GM21381 (cell line): ENCODE results near the gene DSCAML1.

Experiments used
- ATAC-seq: cut with Tn5 transposase; IDR thresholded peaks from one replicate; pipeline ENCODE4 v1.9.1; 2021; ENCODE audit warnings: mild to moderate bottlenecking, moderate library complexity; ENCODE audit not compliant: unreplicated experiment

DSCAML1 gene

GRCh38 chr11:117795638-117796455, 1.2 kb downstream of the DSCAML1 start:
- no peak for ATAC-seq

- ATAC-seq, result no peak
These were observed 2.0 kb downstream of the DSCAML1 start for GRCh38 chr11:117794772-117795629.

DNA sequence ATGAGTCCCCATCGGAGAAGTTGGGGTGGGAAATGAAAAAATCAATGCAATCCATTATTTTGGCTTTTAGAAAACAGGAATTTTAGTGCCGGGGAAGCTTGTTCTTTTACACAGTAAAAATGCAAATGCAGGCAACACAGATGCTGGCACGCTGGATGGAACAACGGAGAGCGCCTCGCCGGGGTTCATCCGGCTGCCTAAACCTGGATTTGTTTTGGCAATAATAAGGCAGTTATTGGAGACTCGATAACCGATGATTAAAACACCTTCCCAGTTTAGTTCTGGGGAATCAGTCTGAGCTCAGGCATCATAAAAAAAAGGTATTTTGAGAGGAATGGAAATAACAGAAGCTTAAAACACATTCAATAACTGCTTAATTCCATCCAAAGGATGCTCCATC, 2.9 kb downstream of the DSCAML1 start:
- no peak for ATAC-seq

- no peak for ATAC-seq
These were observed 3.4 kb downstream of the DSCAML1 start for GRCh38 chr11:117793583-117793982.

GRCh38 chr11:117792992-117793391, 4.0 kb downstream of the DSCAML1 start:
- ATAC-seq, result no peak

DNA sequence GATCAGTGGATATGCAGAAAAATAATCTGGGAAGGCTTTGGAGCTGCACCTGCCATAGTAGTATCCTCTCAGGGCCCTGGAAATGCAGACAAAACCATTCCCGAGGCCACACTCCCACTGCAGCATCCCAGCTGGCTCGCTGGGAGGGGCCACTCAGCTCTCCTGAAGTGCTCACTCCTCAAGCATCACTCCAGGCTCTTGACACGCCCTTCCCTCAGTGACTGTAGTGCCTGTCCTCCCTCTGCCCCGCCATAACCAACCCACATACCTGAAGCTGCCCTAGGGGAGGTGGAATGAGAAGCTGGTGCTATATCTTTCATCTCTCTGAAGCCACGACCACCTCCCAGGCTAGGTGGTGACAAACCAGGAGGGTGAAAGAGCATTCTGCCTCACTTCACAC, 4.8 kb downstream of the DSCAML1 start:
- no peak for ATAC-seq

DNA sequence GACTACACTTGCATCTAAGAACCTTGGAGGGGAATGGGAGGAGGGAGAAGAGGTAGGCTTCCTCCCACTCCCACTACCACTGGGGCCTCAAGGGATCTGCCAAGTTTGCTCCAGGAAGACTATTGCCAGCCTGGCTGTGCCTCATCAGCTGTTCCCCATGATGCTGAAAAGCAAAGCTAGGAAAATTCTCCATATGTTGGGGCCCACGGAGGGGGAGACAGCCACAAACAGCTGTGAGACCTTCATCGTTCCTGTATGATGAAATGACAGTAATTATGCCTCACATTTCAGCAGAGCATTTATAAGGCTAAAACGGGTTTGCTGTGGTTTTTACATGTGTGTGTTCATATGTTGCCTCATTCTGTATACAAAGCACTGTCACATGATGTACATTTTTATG, 6.7 kb downstream of the DSCAML1 start:
- no peak for ATAC-seq

DNA sequence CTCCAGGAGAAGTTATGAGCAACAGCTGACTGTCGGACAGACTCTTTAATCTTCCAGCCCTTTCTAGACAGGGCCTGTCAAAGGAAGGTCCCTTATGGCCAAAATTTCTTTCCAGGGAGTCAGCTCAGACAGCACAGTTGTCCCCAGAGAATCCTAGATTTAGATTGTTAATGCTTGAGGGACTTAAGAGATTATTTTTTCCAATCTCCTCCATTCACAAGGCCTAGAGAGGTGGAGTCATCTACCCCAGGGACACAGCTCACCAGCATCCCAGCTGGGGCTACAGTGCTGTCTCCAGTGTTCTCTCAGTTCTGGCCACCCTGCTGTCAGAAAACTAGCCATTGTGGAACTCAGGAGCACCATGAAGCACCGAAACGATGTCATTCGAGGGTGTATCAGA, 7.8 kb downstream of the DSCAML1 start:
- ATAC-seq, result no peak

DNA sequence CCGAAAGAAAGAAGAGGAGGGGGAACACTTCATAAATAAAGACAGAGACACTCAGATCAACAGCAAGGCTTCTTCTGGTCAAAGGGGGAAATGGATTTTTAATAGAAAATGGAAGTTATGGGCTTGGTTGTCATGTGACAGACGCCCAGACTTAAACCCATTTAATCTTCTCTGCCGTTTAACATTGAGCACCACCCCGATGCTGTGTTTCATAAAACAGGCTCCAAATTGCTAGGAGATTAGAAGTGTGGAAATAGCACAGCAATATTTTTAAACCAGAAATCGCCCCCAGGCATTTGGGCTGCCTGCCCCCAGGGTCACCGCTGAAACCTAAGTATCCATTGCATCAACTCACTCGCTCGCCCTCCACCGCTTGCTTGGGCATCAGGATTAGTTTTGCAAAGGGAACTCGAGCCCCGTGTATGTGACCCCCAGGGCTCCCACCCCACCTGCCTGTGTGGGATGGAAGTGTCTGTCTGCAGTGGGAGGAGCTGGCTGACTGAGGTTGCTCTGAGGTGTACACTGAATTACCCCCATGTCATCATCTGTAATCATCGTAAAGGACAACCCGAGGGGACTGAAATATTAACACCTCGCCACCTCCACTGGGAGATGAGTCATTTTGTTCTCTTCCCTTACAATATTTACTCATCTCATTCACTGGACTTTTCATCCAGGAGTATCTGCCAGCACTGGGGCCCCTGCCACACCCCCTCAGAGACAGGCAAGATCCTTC, 10.7 kb downstream of the DSCAML1 start:
- ATAC-seq, result no peak

GRCh38 chr11:117782101-117782500, 14.9 kb downstream of the DSCAML1 start:
- no peak for ATAC-seq

GRCh38 chr11:117781627-117782026, 15.4 kb downstream of the DSCAML1 start:
- no peak for ATAC-seq

- no peak for ATAC-seq
These were observed 16.6 kb downstream of the DSCAML1 start for GRCh38 chr11:117780456-117780855.

DNA sequence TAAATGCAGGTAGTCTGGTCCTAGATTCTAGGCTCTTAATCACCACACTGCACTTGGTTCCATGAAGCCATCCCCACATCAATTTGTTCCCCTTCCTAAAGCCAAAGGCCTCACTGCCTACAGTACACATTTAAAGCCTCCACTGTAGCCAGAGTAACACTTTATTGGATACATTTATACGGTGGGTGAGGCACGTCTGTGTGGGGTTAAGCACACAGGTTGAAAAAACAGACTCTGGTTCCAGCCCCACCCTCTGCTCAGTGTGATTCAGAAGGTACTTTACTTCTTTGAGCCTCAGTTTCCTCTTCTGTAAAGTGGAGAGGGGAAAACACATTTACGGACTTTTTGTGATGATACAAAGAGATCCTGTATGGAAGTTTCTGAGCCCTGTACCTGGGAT, 22.5 kb downstream of the DSCAML1 start:
- no peak for ATAC-seq

DNA sequence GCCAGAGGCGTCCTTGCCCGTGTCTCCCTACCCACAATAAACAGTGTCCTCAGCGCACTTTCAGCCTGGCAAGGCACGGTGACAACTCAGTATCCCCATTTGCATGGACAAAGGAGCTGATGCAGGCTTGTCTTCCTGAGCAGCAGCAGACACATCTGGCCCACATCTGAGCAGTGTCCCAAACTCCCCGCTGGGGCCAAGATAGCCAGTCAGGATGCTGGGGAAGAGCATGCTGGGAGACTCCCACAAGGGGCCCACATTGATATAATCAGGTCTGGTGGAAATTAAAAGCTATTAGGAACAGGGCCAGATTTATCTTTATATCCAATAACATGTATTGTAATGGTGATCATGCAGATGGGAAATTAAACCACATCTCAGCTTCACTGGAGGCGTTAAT, 24.7 kb downstream of the DSCAML1 start:
- ATAC-seq, result no peak

DNA sequence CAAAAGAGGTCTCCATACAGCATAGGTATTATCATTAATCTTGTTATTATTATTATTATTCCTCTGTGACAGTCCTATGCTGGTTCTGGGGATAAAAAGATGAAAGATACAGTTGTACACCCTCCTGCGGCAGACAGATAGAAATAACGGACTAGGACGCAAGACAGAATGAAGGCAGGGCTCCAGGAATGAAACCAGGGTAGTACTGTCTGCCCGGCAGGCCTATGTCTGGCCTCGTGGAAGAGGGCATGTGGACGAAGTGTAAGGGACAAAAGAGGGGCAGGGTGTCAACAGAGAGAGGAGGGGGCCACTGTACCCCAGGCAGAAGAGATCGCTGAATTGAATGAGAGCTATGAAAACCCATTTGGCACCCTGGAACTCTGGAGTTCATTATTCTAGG, 25.2 kb downstream of the DSCAML1 start:
- no peak for ATAC-seq

- no peak for ATAC-seq
These were observed 25.8 kb downstream of the DSCAML1 start for GRCh38 chr11:117771197-117771596.

DNA sequence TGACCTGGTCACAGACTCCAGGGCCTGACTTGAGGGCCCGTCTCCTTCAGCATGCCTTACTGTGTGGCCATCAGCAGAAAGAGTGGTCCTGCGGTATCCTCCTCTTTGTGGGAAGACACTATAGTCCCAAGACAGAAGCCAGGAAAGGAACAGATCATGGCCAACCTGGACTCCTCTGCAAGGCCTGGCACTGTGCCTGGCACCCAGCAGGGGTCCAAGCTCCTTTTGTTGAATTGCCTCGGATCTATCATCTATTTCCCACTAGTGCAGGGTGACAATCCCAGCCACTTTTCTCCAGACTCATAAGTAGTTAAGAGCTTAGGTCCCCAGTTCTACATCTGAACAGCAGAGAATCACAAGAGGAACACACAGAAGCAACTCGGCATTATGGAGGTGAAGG, 27.0 kb downstream of the DSCAML1 start:
- ATAC-seq, result no peak

- no peak for ATAC-seq
These were observed 27.5 kb downstream of the DSCAML1 start for GRCh38 chr11:117769533-117769932.

- no peak for ATAC-seq
These were observed 28.5 kb downstream of the DSCAML1 start for GRCh38 chr11:117768506-117768905.

GRCh38 chr11:117767071-117767470, 29.9 kb downstream of the DSCAML1 start:
- ATAC-seq, result no peak

- ATAC-seq, result no peak
These were observed 30.4 kb downstream of the DSCAML1 start for GRCh38 chr11:117766576-117766975.
